ENCODE results near the gene HTRA3. TPM values are rescaled to one million over a fixed set of nuclear protein-coding genes. Genes with fewer than 3 reads are reported as not detected.

The HTRA3 gene
- total and polyA plus RNA-seq, 2 of the 4 experiments (the other 2 are of a cell fraction) = 1.3 to 9.5 TPM

DNA sequence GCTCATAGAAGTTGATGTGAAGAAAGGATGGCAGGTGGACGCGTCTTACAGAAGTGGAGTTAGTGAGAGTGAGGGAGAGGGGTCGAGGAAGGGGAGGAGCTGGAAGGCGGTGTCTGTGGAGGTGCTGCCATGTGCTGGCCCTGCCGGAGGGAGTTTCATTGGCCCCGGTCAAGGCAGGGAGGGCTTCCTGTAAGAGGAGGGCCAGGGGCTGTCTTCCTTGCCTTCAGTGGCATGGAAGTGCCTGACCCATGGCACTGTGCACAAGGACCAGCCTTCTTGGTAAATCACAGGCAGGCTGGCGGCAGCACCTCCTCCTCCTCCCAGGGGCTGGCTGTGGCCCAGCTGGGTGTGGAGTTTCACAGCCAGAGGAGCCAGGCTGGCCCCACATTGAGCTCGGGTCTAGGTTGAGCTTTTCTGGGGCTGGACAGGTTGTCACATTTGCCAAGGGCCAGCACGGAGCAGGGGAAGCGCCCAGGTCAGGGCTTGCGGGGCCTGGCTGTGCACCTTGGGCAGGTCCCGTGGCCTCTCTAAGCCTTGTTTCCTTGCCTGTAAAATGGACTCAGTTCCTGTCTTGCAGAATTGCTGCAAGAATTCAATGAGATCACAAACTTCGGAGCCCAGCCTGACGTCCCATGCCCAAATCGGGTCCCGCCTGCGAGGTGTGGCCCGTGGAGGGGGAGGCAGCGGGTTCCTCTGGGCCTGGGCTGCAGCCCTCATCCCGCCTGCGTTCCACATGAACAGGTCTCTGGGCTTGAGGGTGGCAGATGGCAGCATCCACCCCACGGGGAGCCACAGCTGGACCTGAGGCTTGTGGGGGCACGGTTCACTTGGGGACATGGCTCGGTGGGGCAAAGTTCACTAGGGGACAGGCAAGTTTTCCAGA, 7.0 kb downstream of the HTRA3 start:
- Histone ChIP-seq H3K79me1 (ENCODE audit: low read depth in 1 of 2, low read length in 2 of 2) (peaks cover 4 to 38% of the 10 kb centered on the region in 2 experiments; a peak in 3 of 4 replicates), H3K36me3 (ENCODE audit: control insufficient read depth, insufficient read depth, low read length) (no peaks in the 10 kb centered on the region), H3K27ac (ENCODE audit: insufficient read depth, low read length) (no peak overlapping the region), H2BK15ac (ENCODE audit: low read depth, low read length) (no peak overlapping the region), H3K4me3 (ENCODE audit: insufficient read depth, low read depth, low read length) (no peak overlapping the region), H3K4me2 (ENCODE audit: low read depth, low read length) (no peak overlapping the region), H3K9ac (ENCODE audit: low read depth, low read length) (no peak overlapping the region), H3K9me3 (ENCODE audit: control insufficient read depth, insufficient read depth, low read length) (no peaks in the 10 kb centered on the region), H3K23ac (ENCODE audit: low read depth, low read length) (no peak overlapping the region; the same call in 1 of the 2 replicates), H2AFZ (replicated peaks; ENCODE audit: low read length, poor library complexity) (peak overlapping the region; percentile 78), H3K56ac (ENCODE audit: extremely low read depth, insufficient read depth, low read length) (no peak overlapping the region), H2AK5ac (ENCODE audit: low read depth, low read length) (peak overlapping the region; percentile 94), H3K4ac (ENCODE audit: low read depth, low read length) (peak overlapping the region; percentile 59), H4K8ac (ENCODE audit: low read depth in 2 of 2, low read length in 2 of 2) (peak overlapping the region in 1 of 2 experiments; percentile 5; a peak in 2 of 4 replicates), H2BK5ac (ENCODE audit: low read depth, low read length, poor library complexity, severe bottlenecking) (no peak overlapping the region), H3K14ac (replicated peaks; ENCODE audit: low read depth, low read length) (peak overlapping the region; percentile 73), H3K18ac (ENCODE audit: low read depth, low read length) (no peak overlapping the region; the same call in 1 of the 2 replicates), H4K91ac (ENCODE audit: insufficient read depth, low read depth, low read length) (peak overlapping the region; percentile 73), H3K4me1 (ENCODE audit: control insufficient read depth, insufficient read depth, low read length) (peaks cover 41% of the 10 kb centered on the region), H2BK120ac (ENCODE audit: low read depth, low read length) (peak overlapping the region; percentile 99), H4K20me1 (ENCODE audit: insufficient read depth, low read length) (peaks cover 7% of the 10 kb centered on the region), H2AK9ac (replicated peaks; ENCODE audit: low read depth, low read length, poor library complexity) (peak overlapping the region; percentile 80), H4K5ac (ENCODE audit: low read depth, low read length) (no peak overlapping the region), H3K27me3 (ENCODE audit: control insufficient read depth, insufficient read depth, low read length) (no peaks in the 10 kb centered on the region; the same call in 1 of the 2 replicates), H2BK20ac (ENCODE audit: low read depth, low read length) (peak overlapping the region; percentile 74; the same call in 1 of the 2 replicates), H3K9me1 (ENCODE audit: insufficient read depth, low read length) (peaks cover 9% of the 10 kb centered on the region)
- ATAC-seq (ENCODE audit: low read depth) = no peak
- WGBS, 2 experiments (ENCODE audit: extremely low coverage in 2 of 2, insufficient read length in 1 of 2) = 71% methylated on average over 15 of the region's 24 CpGs; no CpG with 5 or more reads in 1 of the 2 experiments
- no TSS peak for BruUV-seq (replicated peaks)
- ChIA-PET POLR2A (ENCODE audit: unreplicated experiment) (no interaction called here), CTCF (interaction anchor here (1.5 to 2.6 kb wide), 2 partner anchors 10 to 126 kb away, joined by 4 to 10 read pairs; no protein-coding TSS in a partner anchor)
- intact Hi-C loops (cut with micrococcal nuclease) = loop anchor here (5.0 kb wide), 1 partner anchor 76 kb away; no protein-coding TSS in a partner anchor
- DNase-seq = peak; percentile 16
- in situ Hi-C loops (cut with MboI; ENCODE audit: low sequenced_read_pairs) = no loop called here
- no peak for TF ChIP-seq FOS (IDR thresholded peaks at IDR 0.05; ENCODE audit: low read depth, low read length)
- no peak for TF ChIP-seq POLR2A (IDR thresholded peaks at IDR 0.05; ENCODE audit: low read depth, low read length)
- no peak for TF ChIP-seq BHLHE40 (IDR thresholded peaks at IDR 0.05; ENCODE audit: low read depth, low read length)
- no peak for TF ChIP-seq CHD1 (IDR thresholded peaks at IDR 0.05; ENCODE audit: low read depth, low read length)
- TF ChIP-seq MAFK (IDR thresholded peaks at IDR 0.05; ENCODE audit: low read depth, low read length) = no peak
- no peak for TF ChIP-seq CEBPB (IDR thresholded peaks at IDR 0.05; ENCODE audit: low read depth, low read length)
- TF ChIP-seq NFE2L2 (IDR thresholded peaks at IDR 0.05; ENCODE audit: low read depth, low read length) = no peak
- TF ChIP-seq RFX5 (IDR thresholded peaks at IDR 0.05; ENCODE audit: low read depth, low read length) = no peak
- TF ChIP-seq, protein P1, sequence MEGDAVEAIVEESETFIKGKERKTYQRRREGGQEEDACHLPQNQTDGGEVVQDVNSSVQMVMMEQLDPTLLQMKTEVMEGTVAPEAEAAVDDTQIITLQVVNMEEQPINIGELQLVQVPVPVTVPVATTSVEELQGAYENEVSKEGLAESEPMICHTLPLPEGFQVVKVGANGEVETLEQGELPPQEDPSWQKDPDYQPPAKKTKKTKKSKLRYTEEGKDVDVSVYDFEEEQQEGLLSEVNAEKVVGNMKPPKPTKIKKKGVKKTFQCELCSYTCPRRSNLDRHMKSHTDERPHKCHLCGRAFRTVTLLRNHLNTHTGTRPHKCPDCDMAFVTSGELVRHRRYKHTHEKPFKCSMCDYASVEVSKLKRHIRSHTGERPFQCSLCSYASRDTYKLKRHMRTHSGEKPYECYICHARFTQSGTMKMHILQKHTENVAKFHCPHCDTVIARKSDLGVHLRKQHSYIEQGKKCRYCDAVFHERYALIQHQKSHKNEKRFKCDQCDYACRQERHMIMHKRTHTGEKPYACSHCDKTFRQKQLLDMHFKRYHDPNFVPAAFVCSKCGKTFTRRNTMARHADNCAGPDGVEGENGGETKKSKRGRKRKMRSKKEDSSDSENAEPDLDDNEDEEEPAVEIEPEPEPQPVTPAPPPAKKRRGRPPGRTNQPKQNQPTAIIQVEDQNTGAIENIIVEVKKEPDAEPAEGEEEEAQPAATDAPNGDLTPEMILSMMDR (conservative IDR thresholded peaks at IDR 0.05; ENCODE audit: low read depth, low read length) = no peak
- no peak for TF ChIP-seq RCOR1 (IDR thresholded peaks at IDR 0.05; ENCODE audit: insufficient replicate concordance, low read length)
- TF ChIP-seq, protein P2, sequence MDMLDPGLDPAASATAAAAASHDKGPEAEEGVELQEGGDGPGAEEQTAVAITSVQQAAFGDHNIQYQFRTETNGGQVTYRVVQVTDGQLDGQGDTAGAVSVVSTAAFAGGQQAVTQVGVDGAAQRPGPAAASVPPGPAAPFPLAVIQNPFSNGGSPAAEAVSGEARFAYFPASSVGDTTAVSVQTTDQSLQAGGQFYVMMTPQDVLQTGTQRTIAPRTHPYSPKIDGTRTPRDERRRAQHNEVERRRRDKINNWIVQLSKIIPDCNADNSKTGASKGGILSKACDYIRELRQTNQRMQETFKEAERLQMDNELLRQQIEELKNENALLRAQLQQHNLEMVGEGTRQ (IDR thresholded peaks at IDR 0.05; ENCODE audit: low read depth, low read length) = no peak
- dilution Hi-C loops (cut with HindIII; ENCODE audit: low sequenced_read_pairs, unreplicated experiment) = no loop called here

All from IMR-90 (cell line).